DND-41 (cell line): Measurements from ENCODE around the gene CLSTN2.

ENCODE experiments used
- ATAC-seq: fragments of 200-7000 bp; cut with Tn5 transposase; 3 replicates; pipeline ENCODE4 v1.9.1; 2021; ENCODE audit warnings: low read depth; ENCODE audit not compliant: insufficient read depth
- DNase-seq: peaks from one replicate; pipeline ENCODE4 v3.0.0-alpha.2; 2020
- H2AFZ ChIP-seq: 2 replicates; pipeline ENCODE4 v1.6.0; 2012; ENCODE audit warnings: low read depth, low read length
- H3K27ac ChIP-seq: 2 replicates; pipeline ENCODE4 v1.5.1; 2012; ENCODE audit warnings: low read length, inconsistent platforms
- H3K27me3 ChIP-seq: fragments of 200-600 bp; sonication (generic); 2 replicates; pipeline ENCODE4 v1.6.0; 2012; ENCODE audit warnings: low read length, mild to moderate bottlenecking, inconsistent platforms; ENCODE audit not compliant: insufficient read depth, poor library complexity
- H3K36me3 ChIP-seq: 2 replicates; pipeline ENCODE4 v1.5.1; 2012; ENCODE audit warnings: low read length, inconsistent platforms; ENCODE audit not compliant: insufficient read depth
- H3K4me1 ChIP-seq: 2 replicates; pipeline ENCODE4 v1.5.1; 2012; ENCODE audit warnings: mild to moderate bottlenecking, low read length; ENCODE audit not compliant: insufficient read depth
- H3K4me2 ChIP-seq: 2 replicates; pipeline ENCODE4 v1.6.0; 2012; ENCODE audit warnings: mild to moderate bottlenecking, moderate library complexity, low read length, inconsistent platforms; ENCODE audit not compliant: insufficient read depth
- H3K4me3 ChIP-seq, 2 experiments: fragments of 200-600 bp in 1 of 2; shearing (Covaris generic) in 1 of 2; 2 replicates each; pipeline ENCODE4 v1.5.1; 2012 to 2016; ENCODE audit warnings: inconsistent platforms in 2 of 2, low read length in 2 of 2, mild to moderate bottlenecking in 2 of 2, low read depth in 1 of 2, moderate library complexity in 1 of 2
- H3K79me2 ChIP-seq: 2 replicates; pipeline ENCODE4 v1.6.0; 2012; ENCODE audit warnings: low read length, inconsistent platforms; ENCODE audit not compliant: insufficient read depth
- H3K9ac ChIP-seq: 2 replicates; pipeline ENCODE4 v1.6.0; 2012; ENCODE audit warnings: low read depth, mild to moderate bottlenecking, inconsistent platforms, low read length, moderate library complexity
- H3K9me3 ChIP-seq: 2 replicates; pipeline ENCODE4 v1.5.1; 2012; ENCODE audit warnings: low read length, moderate library complexity, mild to moderate bottlenecking, inconsistent platforms; ENCODE audit not compliant: insufficient read depth, severe bottlenecking
- H4K20me1 ChIP-seq: 2 replicates; pipeline ENCODE4 v1.6.0; 2012; ENCODE audit warnings: low read length; ENCODE audit not compliant: insufficient read depth
- EZH2 ChIP-seq: IDR thresholded peaks from 3 replicates; pipeline ENCODE4 v1.6.1; 2012; ENCODE audit warnings: borderline replicate concordance, low read depth, mild to moderate bottlenecking, moderate library complexity, low read length, inconsistent platforms; ENCODE audit not compliant: severe bottlenecking
- TF ChIP-seq, protein P1 (sequence below): IDR thresholded peaks from 2 replicates; pipeline ENCODE4 v1.5.1; 2012; ENCODE audit warnings: borderline replicate concordance, low read length, moderate library complexity, mild to moderate bottlenecking; ENCODE audit not compliant: poor library complexity, severe bottlenecking; ENCODE audit errors: extremely low read depth

Gene CLSTN2

DNA sequence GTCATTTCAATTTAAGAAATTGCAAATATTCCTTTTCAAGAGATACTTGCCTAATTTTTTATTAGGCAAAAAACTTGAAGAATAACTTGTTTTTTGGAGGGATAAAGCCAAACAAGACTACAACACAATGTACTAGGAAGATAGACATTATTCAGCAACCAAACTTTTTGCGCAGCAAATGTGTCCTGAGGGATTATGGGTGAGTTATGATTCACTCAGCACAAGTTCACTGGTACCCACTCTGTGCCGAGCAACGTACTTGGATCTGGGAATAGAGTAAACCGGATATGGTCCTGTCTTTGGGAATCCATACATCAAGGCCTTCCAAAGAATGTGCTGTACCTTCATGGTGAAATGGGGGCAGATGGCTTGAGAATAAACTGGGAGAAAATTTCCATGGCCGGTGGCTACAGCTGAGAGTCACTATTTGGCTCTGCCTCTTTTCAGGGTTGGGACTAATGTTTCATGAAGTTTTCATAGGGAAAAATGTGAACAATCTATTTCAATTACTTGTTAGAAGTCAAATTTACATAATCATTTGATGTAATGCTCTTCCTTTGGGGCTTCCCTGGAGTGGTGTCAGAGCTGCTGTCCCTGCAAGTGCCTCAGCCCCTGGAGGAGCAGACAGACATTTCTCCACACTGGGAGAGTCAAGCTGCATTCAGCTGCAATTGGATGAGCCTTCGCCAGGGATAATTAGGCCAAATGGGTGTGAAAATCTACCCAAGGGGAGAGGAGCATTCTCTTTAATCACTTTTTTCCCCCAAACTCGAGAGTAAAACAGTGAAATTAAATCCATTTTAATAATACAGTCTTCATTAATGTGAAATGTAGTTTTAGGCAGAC lies 315.2 kb downstream of the CLSTN2 start:
- TF ChIP-seq EZH2: no peak
- TF ChIP-seq, protein P1, sequence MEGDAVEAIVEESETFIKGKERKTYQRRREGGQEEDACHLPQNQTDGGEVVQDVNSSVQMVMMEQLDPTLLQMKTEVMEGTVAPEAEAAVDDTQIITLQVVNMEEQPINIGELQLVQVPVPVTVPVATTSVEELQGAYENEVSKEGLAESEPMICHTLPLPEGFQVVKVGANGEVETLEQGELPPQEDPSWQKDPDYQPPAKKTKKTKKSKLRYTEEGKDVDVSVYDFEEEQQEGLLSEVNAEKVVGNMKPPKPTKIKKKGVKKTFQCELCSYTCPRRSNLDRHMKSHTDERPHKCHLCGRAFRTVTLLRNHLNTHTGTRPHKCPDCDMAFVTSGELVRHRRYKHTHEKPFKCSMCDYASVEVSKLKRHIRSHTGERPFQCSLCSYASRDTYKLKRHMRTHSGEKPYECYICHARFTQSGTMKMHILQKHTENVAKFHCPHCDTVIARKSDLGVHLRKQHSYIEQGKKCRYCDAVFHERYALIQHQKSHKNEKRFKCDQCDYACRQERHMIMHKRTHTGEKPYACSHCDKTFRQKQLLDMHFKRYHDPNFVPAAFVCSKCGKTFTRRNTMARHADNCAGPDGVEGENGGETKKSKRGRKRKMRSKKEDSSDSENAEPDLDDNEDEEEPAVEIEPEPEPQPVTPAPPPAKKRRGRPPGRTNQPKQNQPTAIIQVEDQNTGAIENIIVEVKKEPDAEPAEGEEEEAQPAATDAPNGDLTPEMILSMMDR: no peak
- no peak for DNase-seq
- Histone ChIP-seq H3K4me3 (no peak overlapping the region), H4K20me1 (no peaks in the 10 kb centered on the region), H2AFZ (no peak overlapping the region), H3K27ac (no peak overlapping the region), H3K4me2 (no peak overlapping the region), H3K4me1 (no peaks in the 10 kb centered on the region), H3K27me3 (peaks cover 3% of the 10 kb centered on the region), H3K9me3 (no peaks in the 10 kb centered on the region), H3K9ac (no peak overlapping the region), H3K79me2 (no peaks in the 10 kb centered on the region), H3K36me3 (no peaks in the 10 kb centered on the region)
- no peak for ATAC-seq

DNA sequence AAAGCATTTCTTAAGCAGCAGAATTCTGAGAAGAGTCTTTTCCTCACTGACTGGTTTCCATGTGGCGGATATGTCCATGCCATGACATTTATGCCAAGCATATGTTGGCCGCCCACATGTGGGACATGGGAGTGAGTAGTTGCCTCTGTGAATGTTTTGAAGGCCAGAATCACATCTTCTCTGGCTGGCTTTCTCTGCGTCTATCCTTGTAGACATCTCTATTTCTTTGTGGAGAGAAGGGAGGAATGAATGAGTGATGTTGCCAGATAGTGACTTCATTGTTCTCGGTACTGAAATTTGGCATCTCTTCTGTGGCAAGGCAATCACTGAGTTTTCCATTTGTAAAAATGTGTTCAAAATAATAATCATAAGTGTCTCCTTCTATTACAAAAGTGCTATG lies 316.0 kb downstream of the CLSTN2 start:
- Histone ChIP-seq H3K79me2 (no peaks in the 10 kb centered on the region), H4K20me1 (no peaks in the 10 kb centered on the region), H3K27me3 (no peaks in the 10 kb centered on the region), H3K4me3 (no peak overlapping the region), H3K9me3 (no peaks in the 10 kb centered on the region), H3K9ac (no peak overlapping the region), H3K4me2 (no peak overlapping the region), H3K4me1 (no peaks in the 10 kb centered on the region), H3K27ac (no peak overlapping the region), H3K36me3 (no peaks in the 10 kb centered on the region), H2AFZ (no peak overlapping the region)
- DNase-seq (no peak), ATAC-seq (no peak)
- no peak for TF ChIP-seq EZH2
- TF ChIP-seq, protein P1: no peak

DNA sequence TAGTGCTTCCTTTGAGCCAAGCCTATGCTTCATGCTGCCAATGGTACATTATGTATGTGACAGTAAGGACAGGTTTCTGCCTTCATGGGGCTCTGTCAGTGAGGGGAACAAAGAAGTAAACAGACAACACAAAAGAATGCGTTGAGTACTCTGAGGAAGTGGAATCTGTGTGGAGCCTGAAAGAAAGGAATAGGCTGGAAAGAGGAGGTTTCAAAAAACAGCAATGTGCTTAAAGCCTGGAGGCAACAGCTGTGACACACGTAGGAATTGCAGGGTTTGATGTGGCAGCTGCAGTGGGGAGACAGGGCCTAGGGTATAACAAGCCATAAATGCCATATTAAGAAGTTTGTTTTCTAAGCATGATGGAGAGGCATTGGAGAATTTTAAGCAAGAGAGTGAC lies 316.7 kb downstream of the CLSTN2 start:
- no peaks in the 10 kb centered on the region for H4K20me1 ChIP-seq
- H3K36me3 ChIP-seq: no peaks in the 10 kb centered on the region
- no peaks in the 10 kb centered on the region for H3K4me1 ChIP-seq
- no peaks in the 10 kb centered on the region for H3K27me3 ChIP-seq
- no peaks in the 10 kb centered on the region for H3K9me3 ChIP-seq
- no peak overlapping the region for H3K27ac ChIP-seq
- no peak overlapping the region for H3K4me3 ChIP-seq
- TF ChIP-seq EZH2: no peak
- TF ChIP-seq, protein P1: no peak
- no peaks in the 10 kb centered on the region for H3K79me2 ChIP-seq
- DNase-seq (no peak), ATAC-seq (no peak)
- no peak overlapping the region for H3K9ac ChIP-seq
- no peak overlapping the region for H2AFZ ChIP-seq
- no peak overlapping the region for H3K4me2 ChIP-seq
